GM12892 (cell line): ENCODE measurements around the gene PHLDB3.

Experiments
- POLR2A ChIP-seq: IDR thresholded peaks from 2 replicates; pipeline ENCODE4 v1.6.1; 2011; ENCODE audit warnings: low read depth, low read length, control low read depth
- POLR2AphosphoS5 ChIP-seq: IDR thresholded peaks from 2 replicates; pipeline ENCODE4 v1.6.1; 2011; ENCODE audit warnings: low read depth, low read length, control low read depth
- TAF1 ChIP-seq: IDR thresholded peaks from 2 replicates; pipeline ENCODE4 v1.6.1; 2011; ENCODE audit warnings: low read depth, mild to moderate bottlenecking, control low read depth, low read length, borderline replicate concordance

DNA sequence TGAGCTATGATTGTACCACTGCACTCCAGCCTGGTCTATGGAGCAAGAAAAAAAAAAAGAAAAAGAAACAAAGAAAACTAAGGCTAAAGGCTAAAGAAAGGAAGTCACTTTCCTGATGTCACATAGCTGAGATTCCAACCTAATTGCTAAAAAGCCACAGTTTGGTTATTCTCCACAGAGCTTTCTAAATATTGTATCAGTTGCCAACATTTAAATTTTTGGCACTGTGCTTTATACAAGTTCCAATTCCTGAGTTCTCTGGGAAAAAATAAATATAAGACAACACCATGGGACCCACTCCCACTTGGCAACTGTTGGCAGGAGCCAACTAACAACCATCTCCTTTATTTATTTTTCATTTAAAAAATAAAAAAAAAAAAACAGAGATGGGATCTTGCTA is 27.9 kb downstream of the PHLDB3 start:
- TF ChIP-seq POLR2A (no peak), POLR2AphosphoS5 (no peak), TAF1 (no peak)
